SU-DHL-6 (cell line): Measurements from ENCODE around the gene ZNF800.

ENCODE experiments used
- H2AFZ ChIP-seq: fragments of 200-600 bp; sonication (generic); 2 replicates; pipeline ENCODE4 v1.6.1; 2014; ENCODE audit warnings: low read depth, mild to moderate bottlenecking, moderate library complexity, mixed read lengths, antibody characterized with exemption, low read length; ENCODE audit not compliant: severe bottlenecking
- H3F3A ChIP-seq: fragments of 200-600 bp; shearing (Covaris generic); 2 replicates; pipeline ENCODE4 v1.6.0; 2016; ENCODE audit warnings: antibody characterized with exemption, mild to moderate bottlenecking; ENCODE audit not compliant: insufficient read depth
- H3K27ac ChIP-seq: fragments of 200-600 bp; sonication (generic); 2 replicates; pipeline ENCODE4 v1.5.1; 2016; ENCODE audit warnings: low read depth, mild to moderate bottlenecking, low read length, moderate library complexity, mixed read lengths
- H3K27me3 ChIP-seq: fragments of 200-600 bp; sonication (generic), shearing (Covaris generic); 2 replicates; pipeline ENCODE4 v1.6.0; 2014; ENCODE audit warnings: mild to moderate bottlenecking, low read length
- H3K36me3 ChIP-seq: fragments of 200-600 bp; sonication (generic); 2 replicates; pipeline ENCODE4 v1.6.1; 2014; ENCODE audit warnings: mild to moderate bottlenecking, low read length, mixed read lengths
- H3K4me2 ChIP-seq: fragments of 300-600, 200-600 bp; shearing (Covaris generic), sonication (generic); 2 replicates; pipeline ENCODE4 v1.6.0; 2014; ENCODE audit warnings: low read length, low read depth, mild to moderate bottlenecking; ENCODE audit not compliant: poor library complexity, severe bottlenecking
- H3K4me3 ChIP-seq: fragments of 200-600 bp; sonication (generic); 2 replicates; pipeline ENCODE4 v1.5.1; 2014; ENCODE audit warnings: antibody characterized with exemption, low read length, mild to moderate bottlenecking, mixed read lengths; ENCODE audit not compliant: insufficient read depth, poor library complexity, severe bottlenecking
- H3K79me2 ChIP-seq: fragments of 200-600 bp; sonication (generic); 2 replicates; pipeline ENCODE4 v1.6.1; 2014; ENCODE audit warnings: mild to moderate bottlenecking, low read length, moderate library complexity; ENCODE audit not compliant: insufficient read depth
- H3K9ac ChIP-seq: fragments of 200-600 bp; sonication (generic); 2 replicates; pipeline ENCODE4 v1.7.0; 2014; ENCODE audit warnings: mild to moderate bottlenecking, low read length
- H3K9me2 ChIP-seq: fragments of 200-600 bp; sonication (generic); replicated peaks from 2 replicates; pipeline ENCODE4 v1.6.1; 2014; ENCODE audit warnings: low read length; ENCODE audit not compliant: insufficient read depth
- H3K9me3 ChIP-seq: fragments of 200-600 bp; sonication (generic); 2 replicates; pipeline ENCODE4 v1.6.1; 2014; ENCODE audit warnings: low read length, mixed read lengths; ENCODE audit not compliant: insufficient read depth
- H4K20me1 ChIP-seq: fragments of 200-600 bp; sonication (generic); 2 replicates; pipeline ENCODE4 v1.6.1; 2014; ENCODE audit warnings: low read depth, mild to moderate bottlenecking, antibody characterized with exemption, low read length, moderate library complexity, mixed read lengths
- CTCF ChIP-seq: fragments of 200-600 bp; sonication (generic); IDR thresholded peaks from one replicate; pipeline ENCODE4 v1.5.1; 2017; ENCODE audit warnings: antibody characterized with exemption, mild to moderate bottlenecking, low read length, moderate library complexity; ENCODE audit not compliant: insufficient read depth, poor library complexity, severe bottlenecking
- EZH2phosphoT487 ChIP-seq: fragments of 200-600 bp; sonication (generic), shearing (Covaris generic); conservative IDR thresholded peaks from 2 replicates; pipeline ENCODE4 v1.6.1; 2018; ENCODE audit warnings: mild to moderate bottlenecking, antibody characterized with exemption, low read length, moderate library complexity, mixed read lengths

The ZNF800 gene

GRCh38 chr7:127377425-127377824 lies 15.1 kb downstream of the ZNF800 start:
- Histone ChIP-seq H3F3A (peaks cover 8% of the 10 kb centered on the region; the same call in 1 of the 2 replicates), H3K4me3 (no peak overlapping the region), H3K9me3 (no peaks in the 10 kb centered on the region), H3K9me2 (no peaks in the 10 kb centered on the region), H3K4me2 (no peak overlapping the region), H3K36me3 (peaks cover 66% of the 10 kb centered on the region), H4K20me1 (peaks cover 67% of the 10 kb centered on the region), H3K27ac (no peak overlapping the region), H3K27me3 (no peaks in the 10 kb centered on the region), H2AFZ (no peak overlapping the region), H3K79me2 (peaks cover 77% of the 10 kb centered on the region), H3K9ac (no peak overlapping the region)
- TF ChIP-seq EZH2phosphoT487: no peak
- TF ChIP-seq CTCF: no peak

- peaks cover 77% of the 10 kb centered on the region for H3K79me2 ChIP-seq
- no peak for TF ChIP-seq CTCF
- TF ChIP-seq EZH2phosphoT487: no peak
Observed at GRCh38 chr7:127375631-127376030, 16.9 kb downstream of the ZNF800 start.

GRCh38 chr7:127367679-127368078 lies 24.8 kb downstream of the ZNF800 start:
- Histone ChIP-seq H3K9me2 (no peaks in the 10 kb centered on the region), H2AFZ (no peak overlapping the region), H4K20me1 (peaks cover 36% of the 10 kb centered on the region), H3K9ac (no peak overlapping the region), H3K27me3 (no peaks in the 10 kb centered on the region), H3K79me2 (peaks cover 61% of the 10 kb centered on the region), H3K9me3 (no peaks in the 10 kb centered on the region), H3F3A (0 out of 2 replicates have a peak, but pooled peaks cover 4% of the 10 kb centered on the region), H3K27ac (no peak overlapping the region), H3K4me3 (no peak overlapping the region), H3K36me3 (peaks cover 38% of the 10 kb centered on the region; the same call in 1 of the 2 replicates), H3K4me2 (no peak overlapping the region)
- TF ChIP-seq EZH2phosphoT487: no peak
- TF ChIP-seq CTCF: no peak

More at GRCh38 chr7:127375631-127376030, 16.9 kb downstream of the ZNF800 start:
- no peak overlapping the region for H3K27ac ChIP-seq
- H3F3A ChIP-seq: peaks cover 12% of the 10 kb centered on the region; the same call in 1 of the 2 replicates
- no peaks in the 10 kb centered on the region for H3K9me3 ChIP-seq
- no peaks in the 10 kb centered on the region for H3K9me2 ChIP-seq
- H3K36me3 ChIP-seq: peaks cover 71% of the 10 kb centered on the region
- no peak overlapping the region for H2AFZ ChIP-seq
- no peak overlapping the region for H3K4me2 ChIP-seq
- H3K9ac ChIP-seq: no peak overlapping the region
- H3K4me3 ChIP-seq: no peak overlapping the region
- H3K27me3 ChIP-seq: no peaks in the 10 kb centered on the region
- peaks cover 60% of the 10 kb centered on the region for H4K20me1 ChIP-seq
